ENCODE measurements around the gene RRAS. TPM values are rescaled to one million over a fixed set of nuclear protein-coding genes. Genes with fewer than 3 reads are reported as not detected.

The RRAS gene
- total RNA-seq, 5 donors from 2014 or later (not counting 1 experiment from before 2014, with no cell fraction given), result 8.5 to 15.4 (median 13.0) TPM

DNA sequence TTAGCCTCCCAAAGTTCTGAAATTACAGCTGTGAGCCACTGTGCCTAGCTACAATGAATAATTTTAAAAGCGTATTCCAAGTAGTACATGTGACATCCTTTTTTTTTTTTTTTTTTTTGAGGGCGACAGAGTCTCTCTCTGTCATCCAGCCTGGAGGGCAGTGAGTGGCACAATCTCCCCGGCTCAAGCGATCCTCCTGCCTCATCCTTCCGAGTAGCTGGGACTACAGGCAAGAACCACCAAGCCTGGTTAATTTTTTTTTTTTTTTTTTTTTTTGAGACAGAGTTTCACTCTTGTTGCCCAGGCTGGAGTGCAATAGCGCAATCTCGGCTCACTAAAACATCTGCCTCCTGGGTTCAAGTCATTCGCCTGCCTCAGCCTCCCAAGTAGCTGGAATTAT, 52.7 kb downstream of the RRAS start:
- Histone ChIP-seq H3K4me1 (ENCODE audit: control insufficient read depth in 1 of 2, extremely low read depth in 1 of 2, insufficient read depth in 2 of 2, low read length in 2 of 2) (peaks cover 0 to 23% of the 10 kb centered on the region in 2 experiments), H3K9me3 (no peaks in the 10 kb centered on the region), H3K4me3 (ENCODE audit: control insufficient read depth in 1 of 2, extremely low read depth in 1 of 2, low read length in 1 of 2) (no peak overlapping the region), H3K27me3 (replicated peaks in 1 of 2; ENCODE audit: control insufficient read depth in 2 of 2, extremely low read depth in 1 of 2, insufficient read depth in 2 of 2, low read length in 1 of 2) (no peaks in the 10 kb centered on the region), H3K27ac (ENCODE audit: low read length) (no peak overlapping the region), H3K36me3 (ENCODE audit: control insufficient read depth in 2 of 2, extremely low read depth in 1 of 2, insufficient read depth in 1 of 2, low read length in 1 of 2) (no peaks in the 10 kb centered on the region)
- ChIA-PET POLR2A (interaction anchor here (0.6 kb wide), 2 partner anchors 269 to 271 kb away, joined by 3 read pairs; no protein-coding TSS in a partner anchor), CTCF (interaction anchor here in 1 of 2 donors (0.7 kb wide), 1 partner anchor 28 kb away, joined by 3 read pairs; no protein-coding TSS in a partner anchor)
- no peak for DNase-seq
- ATAC-seq (replicated peaks in 1 of 4), result no peak
- 95% methylated on average over 4 of the region's 8 CpGs for WGBS (ENCODE audit: insufficient coverage)
- Mint-ChIP-seq H3K27me3 (no peaks in the 10 kb centered on the region), H3K4me3 (no peak overlapping the region), H3K36me3 (no peaks in the 10 kb centered on the region), H3K27ac (no peak overlapping the region), H3K9me3 (no peaks in the 10 kb centered on the region), H3K4me1 (peaks cover 8 to 24% (median 14%) of the 10 kb centered on the region in 3 donors)

Other genes starting within 250 kb of the RRAS start
- gene PTH2, start 216.7 kb downstream of the RRAS start, total RNA-seq, result not detected
- under 1 TPM in 1 of 5 donors, not detected in 4; 0.16 TPM for gene GFY, start 214.8 kb downstream of the RRAS start, total RNA-seq
- under 1 TPM in 2 of 5 donors, not detected in 3; 0.09 to 0.20 TPM for gene SLC17A7, start 198.6 kb downstream of the RRAS start, total RNA-seq
- 100 to 1,000 TPM; 122 to 196 (median 163) TPM for gene PIH1D1, start 188.3 kb downstream of the RRAS start, total RNA-seq
- 10 to 100 TPM; 32.8 to 57.2 (median 46.3) TPM for gene ALDH16A1, start 186.9 kb downstream of the RRAS start, total RNA-seq
- 100 to 1,000 TPM; 238 to 356 (median 260) TPM for gene FLT3LG, start 165.9 kb downstream of the RRAS start, total RNA-seq
- 1,000 to 10,000 TPM; 5,307 to 6,396 (median 5,878) TPM for gene RPL13A, start 152.5 kb downstream of the RRAS start, total RNA-seq
- gene RPS11, start 143.7 kb downstream of the RRAS start, total RNA-seq, result 1,000 to 10,000 TPM; 2,401 to 3,215 (median 2,914) TPM
- 10 to 100 TPM; 20.3 to 41.5 (median 26.4) TPM for gene FCGRT, start 127.5 kb downstream of the RRAS start, total RNA-seq
- 1 to 10 TPM; 1.2 to 5.7 (median 1.3) TPM for gene RCN3, start 112.1 kb downstream of the RRAS start, total RNA-seq
- 100 to 1,000 TPM; 152 to 297 (median 176) TPM for gene NOSIP, start 59.6 kb downstream of the RRAS start, total RNA-seq
- gene PRRG2, start 58.8 kb downstream of the RRAS start, total RNA-seq, result 1 to 10 TPM in 3 of 5 donors, under 1 TPM in 2; 0.37 to 1.7 (median 1.2) TPM
- 10 to 100 TPM; 50.8 to 81.7 (median 78.8) TPM for gene PRR12, start 49.0 kb downstream of the RRAS start, total RNA-seq
- 10 to 100 TPM; 40.0 to 81.9 (median 75.4) TPM for gene SCAF1, start 2.1 kb upstream of the RRAS start, total RNA-seq
- gene IRF3, start 25.7 kb upstream of the RRAS start, total RNA-seq, result 100 to 1,000 TPM; 191 to 376 (median 350) TPM
- 10 to 100 TPM; 15.6 to 26.6 (median 24.1) TPM for gene BCL2L12, start 25.8 kb upstream of the RRAS start, total RNA-seq
- 100 to 1,000 TPM in 3 of 5 donors, 10 to 100 TPM in 2; 72.0 to 116 (median 107) TPM for gene PRMT1, start 37.1 kb upstream of the RRAS start, total RNA-seq
- 1 to 10 TPM; 3.5 to 6.4 (median 5.6) TPM for gene ADM5, start 49.5 kb upstream of the RRAS start, total RNA-seq
- 1 to 10 TPM in 4 of 5 donors, not detected in 1; 1.4 to 2.2 (median 1.5) TPM for gene CPT1C, start 51.0 kb upstream of the RRAS start, total RNA-seq
- gene TSKS, start 123.2 kb upstream of the RRAS start, total RNA-seq, result 1 to 10 TPM in 3 of 5 donors, under 1 TPM in 2; 0.23 to 4.1 (median 2.1) TPM
- 10 to 100 TPM; 49.6 to 64.8 (median 62.2) TPM for gene AP2A1, start 126.9 kb upstream of the RRAS start, total RNA-seq
- gene FUZ, start 173.1 kb upstream of the RRAS start, total RNA-seq, result 10 to 100 TPM; 12.8 to 31.2 (median 23.7) TPM
- gene MED25, start 178.1 kb upstream of the RRAS start, total RNA-seq, result 10 to 100 TPM; 46.0 to 64.1 (median 57.6) TPM
- gene PTOV1, start 211.0 kb upstream of the RRAS start, total RNA-seq, result 100 to 1,000 TPM; 149 to 165 (median 156) TPM
- gene PNKP, start 227.4 kb upstream of the RRAS start, total RNA-seq, result 100 to 1,000 TPM; 129 to 209 (median 193) TPM
- gene AKT1S1, start 237.2 kb upstream of the RRAS start, total RNA-seq, result 10 to 100 TPM; 13.3 to 24.9 (median 21.4) TPM
- 100 to 1,000 TPM in 1 of 5 donors, 10 to 100 TPM in 4; 46.5 to 102 (median 88.6) TPM for gene TBC1D17, start 237.6 kb upstream of the RRAS start, total RNA-seq

Data from T-cell (primary cell).